ENCODE results near the gene MYH16. TPM values are rescaled to one million over a fixed set of nuclear protein-coding genes. Genes with fewer than 3 reads are reported as not detected.

Gene MYH16
- total and polyA plus RNA-seq, 9 of the 15 experiments (the other 6 are each of a cell fraction or from before 2014, with no cell fraction given) = 0.09 TPM; not detected in 8

- TF ChIP-seq TFE3 (CRISPR knock-in tag; IDR thresholded peaks at IDR 0.05) (no peak), XRCC3 (IDR thresholded peaks at IDR 0.05) (no peak), TEAD1 (CRISPR knock-in tag; IDR thresholded peaks at IDR 0.05) (peak in 1 of 2 experiments; percentile 71; a peak in 1 of 4 replicates), ZBTB26 (CRISPR knock-in tag; IDR thresholded peaks at IDR 0.05) (no peak), TAF15 (IDR thresholded peaks at IDR 0.05; ENCODE audit: low read depth, low read length) (no peak), RREB1 (CRISPR knock-in tag; IDR thresholded peaks at IDR 0.05) (no peak), E4F1 (CRISPR knock-in tag; IDR thresholded peaks at IDR 0.05; ENCODE audit: borderline replicate concordance) (no peak), HOXB6 (CRISPR knock-in tag; IDR thresholded peaks at IDR 0.05; ENCODE audit: borderline replicate concordance) (no peak), MYBL2 (IDR thresholded peaks at IDR 0.05; ENCODE audit: low read depth) (no peak), MYBL2 (CRISPR knock-in tag; IDR thresholded peaks at IDR 0.05; ENCODE audit: borderline replicate concordance) (no peak), ZNF696 (CRISPR knock-in tag; conservative IDR thresholded peaks at IDR 0.05) (no peak), RHOXF2B (CRISPR knock-in tag; conservative IDR thresholded peaks at IDR 0.05) (no peak), HSF4 (CRISPR knock-in tag; IDR thresholded peaks at IDR 0.05; ENCODE audit: borderline replicate concordance) (no peak), FOXJ3 (CRISPR knock-in tag; IDR thresholded peaks at IDR 0.05) (no peak), ID3 (CRISPR knock-in tag; IDR thresholded peaks at IDR 0.05) (no peak), ID3 (tag; IDR thresholded peaks at IDR 0.05) (no peak)
Observed at GRCh38 chr7:99325592-99326407, 53.2 kb downstream of the MYH16 start, which contains the start of gene ARPC1A (continued).

All from K562 (cell line).